Activated CD8-positive, alpha-beta memory T cell treated with anti-CD3 and anti-CD28 coated beads for 1 hour (primary cell): Measurements from ENCODE around the gene ZNF319.
"Not testable (repeated sequence)": the region's sequence is repeated elsewhere in the genome, so short reads cannot be mapped to it uniquely, and the experiment has no call there.

Experiments
- DNase-seq, 2 donors: peaks; one replicate each; pipeline ENCODE4 v3.0.0-alpha.2; 2020; ENCODE audit warnings: low read depth in 1 of 2; ENCODE audit errors: extremely low read depth in 1 of 2

ZNF319 gene

GRCh38 chr16:57979006-57979585 lies 21.4 kb downstream of the ZNF319 start:
- no peak for DNase-seq

- not testable (repeated sequence) for DNase-seq
These were observed 22.4 kb downstream of the ZNF319 start for GRCh38 chr16:57978070-57978465.

GRCh38 chr16:57977418-57978069 lies 22.9 kb downstream of the ZNF319 start:
- DNase-seq, result no peak

- no peak for DNase-seq
These were observed 24.1 kb downstream of the ZNF319 start for GRCh38 chr16:57976331-57976796.

- no peak for DNase-seq
These were observed 28.2 kb downstream of the ZNF319 start for GRCh38 chr16:57972306-57972705.

- no peak for DNase-seq
These were observed 28.6 kb downstream of the ZNF319 start for GRCh38 chr16:57971848-57972247.

- DNase-seq, result no peak
These were observed 29.5 kb downstream of the ZNF319 start, which contains the start of gene CNGB1 for GRCh38 chr16:57970970-57971369. TSS of gene CNGB1 (minus strand) at chr16:57971128. CDS start at chr16:57967286, 3,842 bp downstream.

GRCh38 chr16:57970319-57970718 lies 30.2 kb downstream of the ZNF319 start:
- no peak for DNase-seq

GRCh38 chr16:57969451-57970123 lies 30.9 kb downstream of the ZNF319 start:
- no peak for DNase-seq

GRCh38 chr16:57967916-57968315 lies 32.6 kb downstream of the ZNF319 start:
- DNase-seq, result no peak

- DNase-seq, result no peak
These were observed 33.5 kb downstream of the ZNF319 start for GRCh38 chr16:57966986-57967385.

GRCh38 chr16:57966204-57966771 lies 34.2 kb downstream of the ZNF319 start:
- no peak for DNase-seq

- no peak for DNase-seq
These were observed 36.2 kb downstream of the ZNF319 start for GRCh38 chr16:57964157-57964700.

- no peak for DNase-seq
These were observed 37.7 kb downstream of the ZNF319 start for GRCh38 chr16:57962756-57963155.

GRCh38 chr16:57962046-57962445 lies 38.4 kb downstream of the ZNF319 start:
- DNase-seq, result no peak

GRCh38 chr16:57961538-57961937 lies 38.9 kb downstream of the ZNF319 start:
- no peak for DNase-seq

- DNase-seq, result no peak
These were observed 39.5 kb downstream of the ZNF319 start for GRCh38 chr16:57960826-57961472.

- no peak for DNase-seq
These were observed 40.2 kb downstream of the ZNF319 start for GRCh38 chr16:57960310-57960709.

GRCh38 chr16:57959804-57960203 lies 40.7 kb downstream of the ZNF319 start:
- no peak for DNase-seq

GRCh38 chr16:57959121-57959520 lies 41.4 kb downstream of the ZNF319 start:
- DNase-seq, result no peak

- no peak for DNase-seq
These were observed 41.9 kb downstream of the ZNF319 start for GRCh38 chr16:57958544-57958943.
